ENCODE measurements around the gene PEX14.

Gene PEX14

GRCh38 chr1:10672343-10673050 lies 197.7 kb downstream of the PEX14 start:
- DNase-seq: no peak

- DNase-seq: no peak
Measured at GRCh38 chr1:10673109-10673711, 198.5 kb downstream of the PEX14 start.

GRCh38 chr1:10674222-10674621 lies 199.5 kb downstream of the PEX14 start:
- DNase-seq: no peak

- no peak for DNase-seq
Measured at GRCh38 chr1:10674700-10675609, 200.2 kb downstream of the PEX14 start.

GRCh38 chr1:10675813-10676212 lies 201.1 kb downstream of the PEX14 start:
- DNase-seq: no peak

- DNase-seq: no peak
Measured at GRCh38 chr1:10676963-10677362, 202.2 kb downstream of the PEX14 start.

GRCh38 chr1:10677491-10678391 lies 203.0 kb downstream of the PEX14 start:
- no peak for DNase-seq

- DNase-seq: no peak
Measured at GRCh38 chr1:10678402-10678801, 203.7 kb downstream of the PEX14 start.

- no peak for DNase-seq
Measured at GRCh38 chr1:10678852-10679251, 204.1 kb downstream of the PEX14 start.

- no peak for DNase-seq
Measured at GRCh38 chr1:10679496-10680220, 204.9 kb downstream of the PEX14 start.
